HG02759 (cell line): ENCODE data around the gene ZNHIT1.

Experiments
- ATAC-seq: cut with Tn5 transposase; IDR thresholded peaks from one replicate; pipeline ENCODE4 v1.9.1; 2021; ENCODE audit warnings: mild to moderate bottlenecking, moderate library complexity; ENCODE audit not compliant: unreplicated experiment

ZNHIT1 gene

DNA sequence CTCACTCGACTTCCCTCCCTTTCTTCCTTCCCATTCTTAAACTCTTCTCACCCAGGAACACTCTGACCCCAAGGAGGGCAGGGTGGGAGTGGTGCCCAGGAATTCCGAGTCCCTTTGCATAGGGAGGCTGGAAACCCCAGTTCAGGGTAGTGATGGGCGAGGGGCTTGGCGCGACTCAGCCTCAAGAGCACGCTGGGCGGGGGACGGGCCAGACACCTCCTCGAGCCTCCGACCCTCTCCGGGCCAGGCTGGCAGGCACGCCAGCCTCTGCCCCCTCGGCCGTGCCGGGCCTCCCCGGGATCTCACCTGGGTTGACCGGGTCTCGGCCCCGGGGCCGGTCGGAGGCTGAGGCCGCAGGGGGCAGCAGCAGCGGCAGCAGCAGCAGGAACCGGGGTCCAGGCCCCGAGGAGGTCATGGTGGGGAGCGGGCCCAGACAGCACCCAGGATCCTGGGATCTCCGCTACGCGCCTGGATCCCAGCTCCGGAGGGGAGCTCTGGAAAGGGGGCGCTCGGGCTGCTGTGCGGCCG is 1.0 kb upstream of the ZNHIT1 start:
- peak; percentile 27 for ATAC-seq

DNA sequence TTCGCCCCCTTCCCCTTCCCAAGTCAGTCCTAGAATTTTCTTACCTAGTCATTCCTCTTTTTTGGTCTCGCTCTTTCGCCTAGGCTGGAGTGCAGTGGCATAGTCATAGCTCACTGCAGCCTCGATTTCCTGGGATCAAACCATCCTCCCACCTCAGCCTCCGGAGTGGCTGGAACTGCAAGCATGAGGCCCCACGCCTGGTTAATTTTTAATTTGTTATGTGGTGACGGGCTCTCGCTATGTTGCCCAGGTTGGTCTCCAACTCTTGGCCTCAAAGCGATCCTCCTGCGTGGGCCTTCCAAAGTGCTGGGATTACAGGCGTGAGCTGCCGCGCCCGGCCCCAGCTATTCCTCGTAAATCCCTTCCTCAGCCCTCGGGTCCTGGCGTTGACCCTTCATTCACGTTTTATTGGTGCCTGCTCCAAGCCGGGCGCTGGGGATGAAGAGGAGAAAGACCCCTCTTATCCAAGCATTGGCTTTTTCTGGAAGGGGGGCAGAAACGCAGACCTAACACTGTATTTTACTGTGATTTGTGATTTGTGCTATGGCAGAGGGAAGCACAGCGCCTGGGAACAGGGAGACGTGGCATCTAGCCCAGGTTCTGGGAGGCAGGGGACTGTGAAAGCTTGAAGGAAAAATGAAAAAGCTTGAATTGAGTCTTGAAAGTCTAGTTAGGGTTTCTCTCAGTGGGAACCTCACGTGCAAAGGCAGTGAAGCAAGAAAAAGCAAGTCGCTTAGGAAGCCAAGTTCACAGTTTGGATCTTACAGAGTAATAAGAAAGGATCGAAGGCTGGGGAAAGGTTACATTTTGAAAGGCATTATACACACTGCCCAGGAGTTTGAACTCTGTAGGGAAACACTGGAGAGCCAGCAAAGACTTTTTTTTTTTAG is 516 bp downstream of the ZNHIT1 start:
- ATAC-seq, result peak; percentile 18

DNA sequence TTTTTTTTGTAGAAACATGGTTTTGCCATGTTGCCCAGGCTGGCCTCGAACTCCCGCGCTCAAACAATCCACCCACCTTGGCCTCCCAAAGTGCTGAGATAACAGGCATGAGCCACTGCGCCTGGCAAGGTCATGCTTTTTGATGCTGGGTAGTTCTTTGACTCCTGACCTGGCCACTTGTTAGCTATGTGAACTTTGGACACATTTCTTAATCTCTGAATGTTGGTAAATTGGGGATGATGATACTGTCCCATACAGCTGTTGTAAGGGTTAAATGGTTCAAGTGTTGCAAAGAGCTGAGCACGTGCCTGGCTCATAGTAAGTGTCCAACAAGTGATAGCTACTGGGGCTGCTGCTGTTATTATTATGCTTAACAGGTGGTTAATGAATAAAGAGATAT is 2.3 kb downstream of the ZNHIT1 start:
- no peak for ATAC-seq

DNA sequence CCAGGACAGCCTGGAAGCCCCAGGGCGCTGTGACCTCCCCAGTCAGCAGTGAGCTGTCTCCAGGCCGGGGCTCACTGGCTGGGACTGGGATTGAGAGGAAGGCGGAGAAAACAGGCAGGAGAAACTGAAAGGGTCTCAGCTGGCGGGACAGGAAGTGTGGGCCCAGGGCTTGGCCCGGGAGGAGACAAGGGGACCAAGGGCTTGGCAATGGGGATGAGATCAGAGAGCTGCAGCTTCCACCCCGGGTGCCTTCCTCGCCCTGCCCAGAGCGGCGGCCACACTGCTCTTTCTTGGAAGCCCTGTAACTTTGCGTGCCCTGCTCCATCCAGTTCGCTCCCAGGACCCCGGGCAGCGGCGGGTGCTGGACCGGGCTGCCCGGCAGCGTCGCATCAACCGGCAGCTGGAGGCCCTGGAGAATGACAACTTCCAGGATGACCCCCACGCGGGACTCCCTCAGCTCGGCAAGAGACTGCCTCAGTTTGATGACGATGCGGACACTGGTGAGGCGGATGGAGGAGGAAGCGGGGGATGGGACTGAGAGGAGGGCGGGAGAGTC is 4.4 kb downstream of the ZNHIT1 start:
- ATAC-seq, result no peak

DNA sequence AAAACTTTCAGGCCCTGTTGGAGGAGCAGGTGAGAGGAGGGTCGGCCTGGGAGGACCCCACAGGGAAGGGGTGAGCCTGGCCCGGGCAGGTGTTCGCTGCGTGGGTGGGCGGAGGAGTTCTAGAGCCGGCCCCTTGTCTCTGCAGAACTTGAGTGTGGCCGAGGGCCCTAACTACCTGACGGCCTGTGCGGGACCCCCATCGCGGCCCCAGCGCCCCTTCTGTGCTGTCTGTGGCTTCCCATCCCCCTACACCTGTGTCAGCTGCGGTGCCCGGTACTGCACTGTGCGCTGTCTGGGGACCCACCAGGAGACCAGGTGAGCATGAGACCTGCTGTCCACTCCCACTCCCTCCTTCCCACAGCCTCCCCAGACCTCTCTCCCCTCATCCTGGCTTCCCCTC is 5.6 kb downstream of the ZNHIT1 start:
- no peak for ATAC-seq

DNA sequence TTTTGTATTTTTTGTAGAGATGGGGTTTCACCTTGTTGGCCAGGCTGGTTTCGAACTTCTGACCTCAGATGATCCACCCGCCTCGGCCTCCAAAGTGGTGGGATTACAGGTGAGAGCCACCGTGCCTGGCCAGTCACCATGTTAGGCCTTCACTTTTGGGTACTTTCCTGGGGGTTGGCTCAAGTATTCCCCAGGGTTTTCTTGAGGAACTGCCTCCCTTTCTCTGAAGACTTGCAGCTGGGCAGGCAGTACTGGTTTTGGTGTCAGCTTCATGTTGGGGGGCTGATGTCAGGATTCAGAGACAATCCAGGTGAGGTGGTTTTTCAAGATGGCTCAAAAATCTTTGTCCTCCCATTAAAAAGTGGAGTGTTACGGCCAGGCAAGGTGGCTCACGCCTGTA is 7.7 kb downstream of the ZNHIT1 start:
- ATAC-seq, result no peak

DNA sequence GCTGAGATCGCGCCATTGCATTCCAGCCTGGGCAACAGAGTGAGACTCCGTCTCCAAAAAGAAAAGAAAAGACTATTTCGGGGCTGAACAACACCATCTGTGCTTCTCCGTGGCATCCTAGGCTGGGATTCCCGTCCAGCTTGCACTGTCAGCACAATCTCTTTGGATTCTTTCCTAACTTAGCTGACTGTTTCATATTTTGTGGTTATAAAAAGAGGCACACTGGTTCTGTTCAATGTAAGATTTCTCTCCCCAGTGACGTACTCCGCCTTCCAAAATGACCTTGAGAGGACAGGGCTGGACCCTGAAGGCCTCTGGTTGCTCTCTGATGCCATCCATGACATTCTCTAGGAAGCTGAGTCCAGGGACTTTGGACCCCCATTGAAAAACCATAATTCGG is 8.8 kb downstream of the ZNHIT1 start:
- no peak for ATAC-seq

DNA sequence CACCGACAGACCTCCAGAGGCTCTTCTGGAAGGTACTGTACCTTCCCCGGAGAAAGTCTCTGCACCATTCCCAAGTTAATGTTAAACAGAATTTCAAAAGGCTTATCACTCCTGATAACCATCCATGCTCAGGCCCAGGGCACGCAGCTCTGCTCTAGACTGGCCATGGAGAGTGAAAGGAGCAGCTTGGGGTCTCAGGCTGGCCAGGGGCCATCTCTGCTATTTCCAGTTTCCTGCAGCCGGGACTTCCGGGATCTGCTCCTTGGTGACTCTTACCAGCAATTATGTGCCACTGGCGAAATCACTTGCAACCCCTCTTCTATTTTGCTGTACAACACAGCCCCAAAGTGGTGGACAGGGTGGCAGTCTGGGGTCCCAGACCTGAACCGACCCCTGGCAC is 13.7 kb downstream of the ZNHIT1 start:
- no peak for ATAC-seq

DNA sequence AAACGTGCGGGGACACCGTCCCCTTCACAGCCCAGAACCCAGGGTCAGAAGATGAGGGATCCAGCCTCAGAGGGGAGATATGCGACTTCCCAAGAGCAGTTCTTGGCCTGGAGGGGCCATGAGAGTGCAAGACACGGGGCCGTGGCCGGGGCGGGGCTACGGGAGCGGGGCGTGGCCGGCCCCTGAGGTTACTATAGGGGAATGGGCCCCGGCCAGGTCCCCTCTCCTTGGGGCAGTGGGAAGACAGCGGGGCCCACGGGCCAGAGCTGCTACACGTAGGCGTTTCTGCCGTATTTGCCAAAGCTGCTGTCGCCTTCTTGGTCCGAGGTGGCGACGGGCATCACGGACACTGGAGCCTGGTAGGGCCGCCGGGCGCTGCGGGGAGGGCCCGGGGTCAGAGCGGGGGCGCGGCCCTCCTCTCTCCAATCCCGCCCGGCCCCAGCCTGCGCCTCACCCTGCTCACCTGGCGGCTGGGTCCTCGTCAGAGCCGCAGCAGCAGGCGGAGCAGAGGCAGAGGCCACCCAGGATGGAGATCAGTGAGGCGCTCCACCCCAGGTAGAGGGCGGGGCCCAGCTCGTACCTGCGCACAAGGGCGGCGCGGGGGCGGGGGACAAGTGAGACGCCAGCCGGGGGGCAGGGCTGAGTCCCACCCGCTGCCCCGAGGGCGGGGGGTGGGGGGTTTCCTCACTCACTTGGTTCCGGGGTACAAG is 14.3 kb downstream of the ZNHIT1 start:
- no peak for ATAC-seq

DNA sequence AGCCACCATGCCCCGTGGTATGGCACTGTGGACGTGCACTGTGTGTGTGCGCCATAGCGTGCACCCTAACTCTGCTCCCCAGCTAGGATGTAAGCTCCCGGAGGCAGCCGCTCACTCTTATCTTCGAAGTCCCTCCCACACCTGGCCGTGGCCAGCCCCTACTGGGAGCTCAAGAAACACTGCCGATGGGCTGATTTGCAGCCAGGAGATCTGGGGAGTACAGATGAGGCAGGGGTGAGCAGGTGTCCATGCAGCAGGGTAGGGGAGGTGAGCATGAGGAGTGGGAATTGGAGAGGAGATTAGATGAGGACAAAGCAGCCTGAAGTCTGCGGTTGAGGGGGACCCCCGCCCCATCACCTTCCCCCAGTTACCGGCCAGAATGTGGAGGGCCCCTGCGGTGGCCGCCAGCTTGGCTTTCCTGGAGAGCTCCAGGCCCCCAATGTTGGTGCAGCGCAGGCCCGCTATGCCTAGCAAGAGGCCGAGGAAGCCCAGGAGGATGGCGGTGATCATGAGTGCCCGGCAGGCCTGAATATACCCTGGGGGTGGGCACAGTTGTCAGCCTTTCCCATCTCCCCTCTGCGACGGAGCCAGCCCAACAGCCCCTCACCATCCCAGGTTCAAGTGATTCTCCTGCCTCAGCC is 16.1 kb downstream of the ZNHIT1 start:
- ATAC-seq, result no peak

DNA sequence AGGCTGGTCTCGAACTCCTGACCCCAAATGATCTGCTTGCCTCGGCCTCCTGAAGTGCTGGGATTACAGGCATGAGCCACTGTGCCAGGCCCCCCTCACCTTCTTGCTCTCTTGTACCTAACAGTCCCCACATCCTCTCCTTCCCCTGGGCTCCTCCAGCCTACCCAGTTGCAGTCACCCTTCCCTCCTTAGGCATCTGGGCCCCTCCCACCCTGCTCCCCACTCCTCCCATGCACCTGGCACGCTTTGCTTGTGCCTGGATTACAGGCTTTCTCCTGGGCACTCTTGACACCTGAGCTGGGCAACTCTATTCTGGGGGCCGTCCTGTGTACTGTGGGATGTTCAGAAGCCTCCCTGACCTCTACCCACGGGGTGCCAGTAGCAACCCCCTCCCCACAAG is 16.7 kb downstream of the ZNHIT1 start:
- no peak for ATAC-seq

DNA sequence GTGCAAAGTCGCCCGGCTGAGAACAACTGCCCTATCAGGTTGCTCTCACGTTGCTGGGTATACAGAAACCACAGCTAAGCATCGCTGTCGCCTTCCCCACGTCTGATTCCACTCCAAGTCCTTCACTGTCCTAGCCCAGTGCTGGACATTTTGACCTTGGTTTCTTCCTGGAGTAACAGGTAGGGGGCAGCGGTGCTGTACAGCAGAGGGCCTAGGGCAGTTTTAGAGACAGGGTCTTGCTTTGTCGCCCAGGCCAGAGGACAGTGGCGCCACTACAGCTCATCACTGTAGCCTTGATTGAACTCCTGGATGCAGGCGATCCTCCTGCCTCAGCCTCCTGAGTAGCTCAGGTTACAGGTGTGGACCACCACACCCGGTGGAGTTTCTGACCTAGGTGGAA is 17.1 kb downstream of the ZNHIT1 start:
- no peak for ATAC-seq

DNA sequence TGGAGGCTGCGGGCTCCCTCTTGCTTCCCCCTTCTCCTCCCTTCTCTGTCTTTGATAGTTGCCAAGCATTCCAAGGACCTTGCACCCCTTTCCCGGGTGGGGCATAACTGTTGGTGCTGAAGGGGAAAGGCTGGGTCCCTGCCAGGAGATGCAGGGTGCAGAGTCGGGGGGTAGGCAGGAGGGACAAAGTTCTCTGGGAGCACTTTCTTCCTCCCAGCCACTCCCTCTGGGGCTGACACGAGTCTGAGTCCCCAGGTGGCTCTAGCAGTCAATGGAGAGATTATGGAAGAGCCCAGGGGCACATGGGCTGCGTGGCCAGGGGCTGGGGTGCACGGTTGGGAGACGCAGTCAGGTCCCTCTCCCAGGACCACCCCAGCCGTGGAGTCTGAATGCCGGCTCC is 17.6 kb downstream of the ZNHIT1 start:
- ATAC-seq, result no peak

DNA sequence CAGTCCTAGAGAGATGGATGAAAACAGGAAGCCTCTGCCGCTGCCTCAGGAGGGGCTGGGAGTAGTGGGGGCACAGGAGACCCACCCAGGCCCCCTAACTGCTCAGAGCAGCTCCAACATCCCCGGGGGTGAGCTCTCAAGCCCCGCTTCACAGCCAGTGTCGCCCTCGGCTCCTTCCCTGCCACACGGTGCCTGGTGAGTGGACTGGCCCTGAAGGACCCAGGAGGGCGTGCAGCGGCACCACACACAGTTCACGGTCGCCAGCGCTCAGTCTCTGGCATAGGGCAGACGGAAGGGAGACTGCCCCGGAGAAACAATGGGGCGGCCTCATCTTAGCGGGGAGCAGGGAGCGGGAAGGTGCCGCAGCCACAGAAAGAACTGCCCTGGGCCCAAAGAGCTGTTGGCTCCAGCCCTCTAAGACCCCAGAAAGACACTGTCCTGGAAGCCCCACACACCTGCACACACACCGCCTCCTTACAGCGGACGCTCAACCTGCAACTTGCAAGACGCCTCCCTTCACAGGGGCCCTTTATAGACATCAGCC is 18.4 kb downstream of the ZNHIT1 start:
- no peak for ATAC-seq

DNA sequence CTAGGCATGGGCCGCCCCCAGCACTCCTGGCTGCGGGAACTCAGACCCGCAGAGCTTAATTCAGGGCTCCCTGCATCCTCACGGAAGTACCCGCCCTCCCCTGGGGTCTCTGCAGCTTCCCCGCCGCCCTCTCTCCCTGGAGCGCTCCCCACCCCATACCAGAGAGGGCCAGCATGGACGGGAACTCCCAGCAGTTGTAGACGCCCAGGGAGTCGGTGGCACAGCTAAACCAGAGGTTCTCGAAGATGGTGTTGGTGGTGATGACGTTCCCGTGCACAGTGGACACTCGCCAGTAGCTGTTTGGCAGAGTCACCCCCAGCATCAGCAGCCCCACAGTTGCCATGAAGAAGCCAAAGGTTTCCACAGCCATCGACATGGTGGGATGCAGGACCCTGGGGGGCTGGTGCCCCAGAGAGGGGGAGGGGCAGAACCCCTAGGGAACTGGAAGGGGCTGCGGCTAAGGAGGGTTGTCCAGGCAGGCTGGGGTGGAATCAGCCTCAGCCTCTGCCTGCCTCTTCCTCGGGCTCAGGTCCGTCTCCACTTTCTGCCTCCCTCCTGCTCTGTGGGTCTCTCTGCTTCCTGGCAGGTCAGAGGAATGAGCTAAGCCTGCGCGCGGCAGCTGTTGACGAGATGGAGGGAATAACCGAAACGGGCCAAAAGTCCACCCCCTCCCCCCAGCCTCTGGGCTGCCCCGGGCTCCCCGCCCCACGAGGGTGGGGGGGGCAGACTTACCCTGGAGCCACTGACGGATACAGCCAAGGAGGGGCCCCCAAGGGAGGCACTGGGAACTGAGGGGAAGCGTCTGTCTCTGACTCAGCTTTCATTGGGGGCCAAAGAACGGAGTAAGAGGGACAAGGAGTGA is 19.5 kb downstream of the ZNHIT1 start, which contains the start of gene CLDN15:
TSS of gene CLDN15 (minus strand) at position 597 of the 862 bp plus-strand sequence. CDS start at position 376, 221 bp downstream.
- no peak for ATAC-seq

DNA sequence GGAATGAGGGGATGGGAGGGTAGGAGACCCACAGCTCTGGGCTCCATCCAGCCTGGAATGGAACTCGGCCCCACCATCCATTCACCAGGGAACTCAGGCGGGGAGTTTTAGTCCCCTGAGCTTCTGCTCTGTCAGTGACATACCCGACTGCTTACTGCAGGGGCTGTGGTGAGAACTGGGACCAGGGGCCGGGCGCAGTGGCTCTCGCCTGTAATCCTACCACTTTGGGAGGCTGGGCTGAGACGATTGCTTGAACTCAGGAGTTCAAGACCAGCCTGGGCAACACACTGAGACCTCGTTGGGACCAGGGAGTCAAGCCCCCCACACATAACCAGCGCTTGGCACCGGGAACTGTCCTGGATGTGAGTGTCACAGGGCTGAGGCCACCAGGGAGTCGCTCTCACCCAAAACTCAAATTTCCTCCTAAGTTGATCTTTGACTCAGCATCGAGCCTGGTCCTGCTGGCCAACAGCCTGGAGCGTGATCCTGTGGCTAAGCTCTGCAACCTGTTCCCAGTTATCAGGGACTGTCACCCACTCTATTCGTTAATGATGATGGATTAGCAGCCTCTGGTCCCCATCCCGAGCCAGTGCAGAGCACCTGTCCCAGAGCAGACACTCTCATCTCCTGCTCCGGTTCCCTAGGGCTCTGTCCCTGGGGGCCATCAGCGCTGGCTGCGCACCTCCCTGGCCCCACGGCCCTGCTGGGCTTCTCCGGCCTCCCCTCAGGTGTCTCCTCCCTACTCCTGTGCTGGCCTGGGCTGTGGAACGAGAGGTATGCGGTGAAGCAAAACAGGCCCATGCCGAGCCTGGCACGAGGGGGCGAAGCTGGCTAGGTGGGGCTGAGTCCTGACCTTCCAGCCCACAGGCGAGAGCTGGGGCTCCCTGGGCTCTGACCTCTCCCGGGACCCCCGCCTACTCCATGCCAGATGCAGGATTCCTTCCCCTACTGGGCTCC is 20.5 kb downstream of the ZNHIT1 start:
- ATAC-seq, result no peak

DNA sequence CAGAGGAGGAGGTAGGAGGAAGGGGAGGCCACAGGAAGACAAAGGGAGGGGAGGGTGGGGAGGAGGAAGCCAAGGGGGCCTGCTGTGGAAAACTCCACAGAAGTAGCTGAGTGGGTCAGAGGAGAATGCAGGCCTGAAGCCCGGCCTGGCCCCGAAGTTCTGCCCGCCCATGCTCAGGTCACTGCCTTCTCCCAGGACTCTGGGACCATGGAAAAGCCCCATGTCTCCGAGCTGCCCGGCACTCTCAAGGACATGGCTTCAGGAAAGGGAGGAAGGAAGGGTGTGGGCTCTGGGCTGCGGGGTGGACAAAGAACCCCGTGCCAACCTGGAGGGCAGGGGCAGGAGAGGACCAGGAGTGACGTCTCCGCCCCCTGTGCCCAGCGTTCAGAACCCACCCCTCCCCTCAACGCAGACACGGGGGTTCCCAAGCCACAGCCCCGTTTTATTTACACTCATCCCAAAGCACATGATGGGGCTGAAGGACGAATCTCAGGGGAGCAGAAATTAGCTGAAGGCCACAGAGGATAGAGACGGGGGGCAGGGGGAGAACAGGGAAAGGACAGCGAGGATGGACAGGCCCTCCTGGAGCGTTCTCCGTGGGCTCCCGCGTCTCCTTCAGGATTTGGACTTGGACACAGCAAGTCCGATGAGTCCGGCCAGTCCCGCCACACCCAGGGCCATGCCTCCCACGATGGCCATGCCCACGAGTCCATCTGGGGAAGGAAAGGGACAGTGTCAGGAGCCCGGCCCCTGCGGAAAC is 21.4 kb downstream of the ZNHIT1 start:
- no peak for ATAC-seq

DNA sequence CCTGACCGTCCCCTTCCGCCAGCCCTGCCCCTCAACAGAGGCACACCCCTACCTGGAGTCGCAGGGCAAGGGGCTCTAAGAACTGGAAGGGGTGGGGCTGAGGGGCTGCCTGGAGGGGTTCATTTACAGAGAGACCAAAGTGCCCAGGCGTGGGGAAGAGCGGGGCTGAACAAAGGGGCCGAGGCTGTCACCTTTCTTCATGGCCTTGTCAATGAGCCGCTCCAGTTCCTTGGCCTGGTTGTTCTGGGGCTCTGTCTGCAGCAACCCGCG is 21.9 kb downstream of the ZNHIT1 start:
- no peak for ATAC-seq
